Erythroblast (primary cell): ENCODE results near the gene MYH7.

ENCODE experiments used
- GATA1 ChIP-seq: IDR thresholded peaks from 2 replicates; pipeline ENCODE4 v1.6.1; 2011; ENCODE audit warnings: low read depth, mild to moderate bottlenecking, control low read depth, low read length, moderate library complexity
- POLR2A ChIP-seq: IDR thresholded peaks from 2 replicates; pipeline ENCODE4 v1.6.1; 2011; ENCODE audit warnings: mild to moderate bottlenecking, low read length

GRCh38 chr14:23384364-23385080, 50.9 kb downstream of the MYH7 start:
- TF ChIP-seq POLR2A (no peak), GATA1 (no peak)
